Measurements from ENCODE around the gene CLIC4.

Gene CLIC4

GRCh38 chr1:24735156-24735508, 10.1 kb upstream of the CLIC4 start:
- peak overlapping the region; percentile 51 for H3K27ac ChIP-seq
- TF ChIP-seq CTCF (conservative IDR thresholded peaks at IDR 0.05) = no peak

- peak overlapping the region; percentile 51 for H3K27ac ChIP-seq
- no peak for TF ChIP-seq CTCF (conservative IDR thresholded peaks at IDR 0.05)
Measured at GRCh38 chr1:24735509-24736375, 9.5 kb upstream of the CLIC4 start.

- TF ChIP-seq CTCF (conservative IDR thresholded peaks at IDR 0.05) = no peak
- no peak overlapping the region for H3K27ac ChIP-seq
Measured at GRCh38 chr1:24737368-24738117, 7.7 kb upstream of the CLIC4 start.

GRCh38 chr1:24739241-24739640, 6.0 kb upstream of the CLIC4 start:
- TF ChIP-seq CTCF (conservative IDR thresholded peaks at IDR 0.05) = no peak
- no peak overlapping the region for H3K27ac ChIP-seq

- H3K27ac ChIP-seq = 0 out of 2 replicates have a peak overlapping the region, but pooled peaks have one; percentile 11
Measured at GRCh38 chr1:24742090-24742938, 2.9 kb upstream of the CLIC4 start.

GRCh38 chr1:24743404-24744211, 1.6 kb upstream of the CLIC4 start:
- TF ChIP-seq CTCF (conservative IDR thresholded peaks at IDR 0.05) = no peak
- H3K27ac ChIP-seq = no peak overlapping the region

More at GRCh38 chr1:24742090-24742938, 2.9 kb upstream of the CLIC4 start:
- no peak for TF ChIP-seq CTCF (conservative IDR thresholded peaks at IDR 0.05)

All from VCaP (cell line).